ENCODE measurements around the gene SMC2. TPM values are rescaled to one million over a fixed set of nuclear protein-coding genes. Genes with fewer than 3 reads are reported as not detected.

Gene SMC2
- polyA plus RNA-seq, 2 of the 4 experiments (the other 2 are of a cell fraction) = 33.9 to 43.3 TPM

- TF ChIP-seq, protein P1, sequence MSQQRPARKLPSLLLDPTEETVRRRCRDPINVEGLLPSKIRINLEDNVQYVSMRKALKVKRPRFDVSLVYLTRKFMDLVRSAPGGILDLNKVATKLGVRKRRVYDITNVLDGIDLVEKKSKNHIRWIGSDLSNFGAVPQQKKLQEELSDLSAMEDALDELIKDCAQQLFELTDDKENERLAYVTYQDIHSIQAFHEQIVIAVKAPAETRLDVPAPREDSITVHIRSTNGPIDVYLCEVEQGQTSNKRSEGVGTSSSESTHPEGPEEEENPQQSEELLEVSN (IDR thresholded peaks at IDR 0.05; ENCODE audit: borderline replicate concordance, low read depth) = peak; percentile 39; the same call in 1 of the 2 replicates
- TF ChIP-seq, protein P2, sequence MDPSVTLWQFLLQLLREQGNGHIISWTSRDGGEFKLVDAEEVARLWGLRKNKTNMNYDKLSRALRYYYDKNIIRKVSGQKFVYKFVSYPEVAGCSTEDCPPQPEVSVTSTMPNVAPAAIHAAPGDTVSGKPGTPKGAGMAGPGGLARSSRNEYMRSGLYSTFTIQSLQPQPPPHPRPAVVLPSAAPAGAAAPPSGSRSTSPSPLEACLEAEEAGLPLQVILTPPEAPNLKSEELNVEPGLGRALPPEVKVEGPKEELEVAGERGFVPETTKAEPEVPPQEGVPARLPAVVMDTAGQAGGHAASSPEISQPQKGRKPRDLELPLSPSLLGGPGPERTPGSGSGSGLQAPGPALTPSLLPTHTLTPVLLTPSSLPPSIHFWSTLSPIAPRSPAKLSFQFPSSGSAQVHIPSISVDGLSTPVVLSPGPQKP (IDR thresholded peaks at IDR 0.05; ENCODE audit: low read depth, low read length) = no peak
- no peak for TF ChIP-seq HOXB13 (CRISPR knock-in tag; IDR thresholded peaks at IDR 0.05; ENCODE audit: low read depth)
- TF ChIP-seq HEYL (CRISPR knock-in tag; IDR thresholded peaks at IDR 0.05) = no peak
- TF ChIP-seq BCL3 (IDR thresholded peaks at IDR 0.05) = peak; percentile 79; the same call in 1 of the 3 replicates
- TF ChIP-seq MAZ (IDR thresholded peaks at IDR 0.05; ENCODE audit: borderline replicate concordance, low read depth, low read length) = no peak
- no peak for TF ChIP-seq TFCP2L1 (CRISPR knock-in tag; IDR thresholded peaks at IDR 0.05)
- TF ChIP-seq RFX5 (IDR thresholded peaks at IDR 0.05) = no peak
- TF ChIP-seq POLR2A (IDR thresholded peaks at IDR 0.05; ENCODE audit: low read length) = peak; percentile 77
- TF ChIP-seq CBX8 (IDR thresholded peaks at IDR 0.05) = no peak
- TF ChIP-seq ZSCAN20 (CRISPR knock-in tag; IDR thresholded peaks at IDR 0.05) = no peak
- peak in 1 of 2 experiments; percentile 25; a peak in 2 of 5 replicates for TF ChIP-seq RAD21 (conservative IDR thresholded peaks at IDR 0.05 in 1 of 2, IDR thresholded peaks at IDR 0.05 in 1 of 2)
- TF ChIP-seq JUNB (IDR thresholded peaks at IDR 0.05) = no peak
- no peak for TF ChIP-seq BHLHE40 (IDR thresholded peaks at IDR 0.05; ENCODE audit: low read depth, low read length)
- no peak for TF ChIP-seq HES2 (IDR thresholded peaks at IDR 0.05)
- TF ChIP-seq NR3C1 (IDR thresholded peaks at IDR 0.05) = no peak
- TF ChIP-seq HDAC2 (IDR thresholded peaks at IDR 0.05) = no peak
- TF ChIP-seq, protein P3, sequence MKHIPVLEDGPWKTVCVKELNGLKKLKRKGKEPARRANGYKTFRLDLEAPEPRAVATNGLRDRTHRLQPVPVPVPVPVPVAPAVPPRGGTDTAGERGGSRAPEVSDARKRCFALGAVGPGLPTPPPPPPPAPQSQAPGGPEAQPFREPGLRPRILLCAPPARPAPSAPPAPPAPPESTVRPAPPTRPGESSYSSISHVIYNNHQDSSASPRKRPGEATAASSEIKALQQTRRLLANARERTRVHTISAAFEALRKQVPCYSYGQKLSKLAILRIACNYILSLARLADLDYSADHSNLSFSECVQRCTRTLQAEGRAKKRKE (CRISPR knock-in tag; IDR thresholded peaks at IDR 0.05; ENCODE audit: low read depth) = no peak
- TF ChIP-seq CTCF (IDR thresholded peaks at IDR 0.05) = no peak
- no peak for TF ChIP-seq EHF (CRISPR knock-in tag; IDR thresholded peaks at IDR 0.05)
- TF ChIP-seq TP53 (CRISPR knock-in tag; IDR thresholded peaks at IDR 0.05) = no peak
- TF ChIP-seq NFE2L2 (conservative IDR thresholded peaks at IDR 0.05; ENCODE audit: low read length) = no peak
- TF ChIP-seq RCOR1 (IDR thresholded peaks at IDR 0.05; ENCODE audit: low read depth, low read length) = no peak
Measured at GRCh38 chr9:104093647-104094533, at the start of gene SMC2 (continued).

All from A549 (cell line).